Measurements from ENCODE around the gene NGEF. TPM values are rescaled to one million over a fixed set of nuclear protein-coding genes. Genes with fewer than 3 reads are reported as not detected.
A peak's percentile ranks its signal among the peaks of the same experiment; 100 is the strongest.
"Not testable (repeated sequence)": the region's sequence is repeated elsewhere in the genome, so short reads cannot be mapped to it uniquely, and the experiment has no call there.

NGEF gene
- total and polyA plus RNA-seq, 2 experiments from 2014 or later: 2.0 to 2.9 TPM

- Histone ChIP-seq H3K4me1 (ENCODE audit: low read depth) (no peaks in the 10 kb centered on the region), H3K9me3 (ENCODE audit: low read depth) (no peaks in the 10 kb centered on the region), H3K36me3 (no peaks in the 10 kb centered on the region), H3K27me3 (no peaks in the 10 kb centered on the region), H3K27ac (no peak overlapping the region), H3K4me3 (no peak overlapping the region)
- no peak for DNase-seq (ENCODE audit: low read depth in 1 of 2, low spot score in 1 of 2)
- TF ChIP-seq CTCF (IDR thresholded peaks at IDR 0.05; ENCODE audit: low read depth, low read length): no peak
Measured at GRCh38 chr2:232910376-232910775, 102.7 kb downstream of the NGEF start.

- Histone ChIP-seq H3K27ac (no peak overlapping the region), H3K27me3 (no peaks in the 10 kb centered on the region), H3K4me3 (no peak overlapping the region), H3K36me3 (no peaks in the 10 kb centered on the region), H3K9me3 (ENCODE audit: low read depth) (no peaks in the 10 kb centered on the region), H3K4me1 (ENCODE audit: low read depth) (no peaks in the 10 kb centered on the region)
- no peak for TF ChIP-seq CTCF (IDR thresholded peaks at IDR 0.05; ENCODE audit: low read depth, low read length)
- peak in 1 of 2 donors; percentile 21 for DNase-seq (ENCODE audit: low read depth in 1 of 2, low spot score in 1 of 2)
Measured at GRCh38 chr2:232908695-232909094, 104.4 kb downstream of the NGEF start.

- H3K4me1 ChIP-seq (ENCODE audit: low read depth); H3K36me3 ChIP-seq; H3K27me3 ChIP-seq; H3K27ac ChIP-seq; H3K9me3 ChIP-seq (ENCODE audit: low read depth); DNase-seq (ENCODE audit: low read depth in 1 of 2, low spot score in 1 of 2); H3K4me3 ChIP-seq: not testable (repeated sequence)
Measured at GRCh38 chr2:232907718-232908085, 105.4 kb downstream of the NGEF start.

- H3K9me3 ChIP-seq (ENCODE audit: low read depth); DNase-seq (ENCODE audit: low read depth in 1 of 2, low spot score in 1 of 2); H3K27me3 ChIP-seq; H3K27ac ChIP-seq; H3K4me3 ChIP-seq; H3K36me3 ChIP-seq; H3K4me1 ChIP-seq (ENCODE audit: low read depth): not testable (repeated sequence)
Measured at GRCh38 chr2:232906867-232907717, 106.0 kb downstream of the NGEF start.

- DNase-seq (ENCODE audit: low read depth in 1 of 2, low spot score in 1 of 2): no peak
- Histone ChIP-seq H3K9me3 (ENCODE audit: low read depth) (no peaks in the 10 kb centered on the region), H3K4me1 (ENCODE audit: low read depth) (no peaks in the 10 kb centered on the region), H3K36me3 (no peaks in the 10 kb centered on the region), H3K27ac (no peak overlapping the region), H3K27me3 (no peaks in the 10 kb centered on the region), H3K4me3 (no peak overlapping the region)
- no peak for TF ChIP-seq CTCF (IDR thresholded peaks at IDR 0.05; ENCODE audit: low read depth, low read length)
Measured at GRCh38 chr2:232903989-232904388, 109.1 kb downstream of the NGEF start.

- TF ChIP-seq CTCF (IDR thresholded peaks at IDR 0.05; ENCODE audit: low read depth, low read length): no peak
- DNase-seq (ENCODE audit: low read depth in 1 of 2, low spot score in 1 of 2): peak in 1 of 2 donors; percentile 84
- H3K4me1 ChIP-seq (ENCODE audit: low read depth): no peaks in the 10 kb centered on the region
- H3K36me3 ChIP-seq: no peaks in the 10 kb centered on the region
- no peaks in the 10 kb centered on the region for H3K9me3 ChIP-seq (ENCODE audit: low read depth)
- no peak overlapping the region for H3K27ac ChIP-seq
- no peaks in the 10 kb centered on the region for H3K27me3 ChIP-seq
- no peak overlapping the region for H3K4me3 ChIP-seq
Measured at GRCh38 chr2:232901736-232902578, 111.1 kb downstream of the NGEF start.
